Epithelial cell of proximal tubule (primary cell): Measurements from ENCODE around the gene TPM2. TPM values are rescaled to one million over a fixed set of nuclear protein-coding genes. Genes with fewer than 3 reads are reported as not detected.

Experiments used
- DNase-seq: peaks from one replicate; pipeline ENCODE4 v3.0.0-alpha.2; 2011; ENCODE audit warnings: low read depth
- H3K4me3 ChIP-seq: 2 replicates; pipeline ENCODE4 v1.5.1; 2011; ENCODE audit warnings: low read depth, mild to moderate bottlenecking, low read length
- total RNA-seq: library from RNA; depleted of rRNA; stranded (reverse); fragments of >200 nt; gene quantifications from 2 replicates; pipeline ENCODE4 v1.2.3, GENCODE V29; 2015
- TF ChIP-seq, protein P1 (sequence below): conservative IDR thresholded peaks from 2 replicates; pipeline ENCODE4 v1.5.1; 2012; ENCODE audit warnings: low read depth, mild to moderate bottlenecking, low read length

TPM2 gene
- total RNA-seq, 1 donor from 2014 or later: 267 TPM

- H3K4me3 ChIP-seq: no peak overlapping the region
- TF ChIP-seq, protein P1, sequence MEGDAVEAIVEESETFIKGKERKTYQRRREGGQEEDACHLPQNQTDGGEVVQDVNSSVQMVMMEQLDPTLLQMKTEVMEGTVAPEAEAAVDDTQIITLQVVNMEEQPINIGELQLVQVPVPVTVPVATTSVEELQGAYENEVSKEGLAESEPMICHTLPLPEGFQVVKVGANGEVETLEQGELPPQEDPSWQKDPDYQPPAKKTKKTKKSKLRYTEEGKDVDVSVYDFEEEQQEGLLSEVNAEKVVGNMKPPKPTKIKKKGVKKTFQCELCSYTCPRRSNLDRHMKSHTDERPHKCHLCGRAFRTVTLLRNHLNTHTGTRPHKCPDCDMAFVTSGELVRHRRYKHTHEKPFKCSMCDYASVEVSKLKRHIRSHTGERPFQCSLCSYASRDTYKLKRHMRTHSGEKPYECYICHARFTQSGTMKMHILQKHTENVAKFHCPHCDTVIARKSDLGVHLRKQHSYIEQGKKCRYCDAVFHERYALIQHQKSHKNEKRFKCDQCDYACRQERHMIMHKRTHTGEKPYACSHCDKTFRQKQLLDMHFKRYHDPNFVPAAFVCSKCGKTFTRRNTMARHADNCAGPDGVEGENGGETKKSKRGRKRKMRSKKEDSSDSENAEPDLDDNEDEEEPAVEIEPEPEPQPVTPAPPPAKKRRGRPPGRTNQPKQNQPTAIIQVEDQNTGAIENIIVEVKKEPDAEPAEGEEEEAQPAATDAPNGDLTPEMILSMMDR: no peak
- no peak for DNase-seq
Observed at GRCh38 chr9:35662437-35662836, 27.3 kb downstream of the TPM2 start.

- no peak overlapping the region for H3K4me3 ChIP-seq
- TF ChIP-seq, protein P1: no peak
- no peak for DNase-seq
Observed at GRCh38 chr9:35661756-35662350, 27.9 kb downstream of the TPM2 start.

GRCh38 chr9:35660966-35661415 lies 28.7 kb downstream of the TPM2 start:
- H3K4me3 ChIP-seq: no peak overlapping the region
- DNase-seq: no peak
- TF ChIP-seq, protein P1: peak; percentile 57

DNA sequence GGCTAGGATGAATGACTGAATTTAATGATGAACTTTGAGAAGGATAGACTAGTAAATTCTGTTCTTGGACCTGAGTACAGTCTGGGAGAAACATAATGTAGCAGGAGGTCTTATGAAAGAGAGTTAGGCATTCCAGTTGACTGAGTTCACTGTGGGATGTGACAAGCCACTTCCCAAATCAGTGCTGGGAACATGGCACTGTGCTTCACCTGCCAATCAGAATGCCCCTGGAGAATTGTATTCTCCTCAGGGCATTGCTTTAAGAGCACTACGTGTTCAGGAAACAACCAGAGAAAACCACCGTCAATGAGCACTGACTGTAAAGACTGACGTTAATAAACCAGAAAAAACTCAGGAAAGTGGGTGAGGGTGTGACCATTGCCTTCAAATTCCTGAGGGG lies 30.4 kb downstream of the TPM2 start:
- TF ChIP-seq, protein P1: no peak
- DNase-seq: no peak
- H3K4me3 ChIP-seq: peak overlapping the region; percentile 78

DNA sequence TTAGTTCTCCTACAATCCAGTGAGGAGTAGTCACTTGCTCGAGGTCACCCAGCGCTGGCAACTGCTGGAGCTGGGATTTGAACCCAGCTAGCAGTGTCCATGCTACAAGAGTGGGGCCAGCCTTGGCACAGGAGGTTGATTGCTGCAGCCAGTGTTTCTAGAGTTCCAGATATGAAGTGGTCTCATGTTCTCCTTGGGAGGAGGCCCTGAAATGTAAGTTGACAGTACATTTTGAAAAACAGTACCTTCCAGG lies 30.8 kb downstream of the TPM2 start:
- TF ChIP-seq, protein P1: no peak
- no peak for DNase-seq

GRCh38 chr9:35658137-35658967 lies 31.4 kb downstream of the TPM2 start, which contains the start of gene CCDC107:
Gene CCDC107, plus strand, starts transcription at chr9:35658292. Its CDS starts 88 bp downstream, at chr9:35658380.
- no peak for DNase-seq
- TF ChIP-seq, protein P1: peak; percentile 49
- H3K4me3 ChIP-seq: peak within 1 kb of the TSS; percentile 78

More for the DNA sequence above, 30.8 kb downstream of the TPM2 start:
- peak overlapping the region; percentile 78 for H3K4me3 ChIP-seq
